C1 segment of cervical spinal cord (tissue), 14 donors: ENCODE measurements around the gene PON2.
"Not testable (repeated sequence)": the region's sequence is repeated elsewhere in the genome, so short reads cannot be mapped to it uniquely, and the experiment has no call there.

Experiments used
- DNase-seq, 14 donors: peaks; one replicate each; lab custom pipeline; 2025; lab: John Stamatoyannopoulos, UW

PON2 gene

DNA sequence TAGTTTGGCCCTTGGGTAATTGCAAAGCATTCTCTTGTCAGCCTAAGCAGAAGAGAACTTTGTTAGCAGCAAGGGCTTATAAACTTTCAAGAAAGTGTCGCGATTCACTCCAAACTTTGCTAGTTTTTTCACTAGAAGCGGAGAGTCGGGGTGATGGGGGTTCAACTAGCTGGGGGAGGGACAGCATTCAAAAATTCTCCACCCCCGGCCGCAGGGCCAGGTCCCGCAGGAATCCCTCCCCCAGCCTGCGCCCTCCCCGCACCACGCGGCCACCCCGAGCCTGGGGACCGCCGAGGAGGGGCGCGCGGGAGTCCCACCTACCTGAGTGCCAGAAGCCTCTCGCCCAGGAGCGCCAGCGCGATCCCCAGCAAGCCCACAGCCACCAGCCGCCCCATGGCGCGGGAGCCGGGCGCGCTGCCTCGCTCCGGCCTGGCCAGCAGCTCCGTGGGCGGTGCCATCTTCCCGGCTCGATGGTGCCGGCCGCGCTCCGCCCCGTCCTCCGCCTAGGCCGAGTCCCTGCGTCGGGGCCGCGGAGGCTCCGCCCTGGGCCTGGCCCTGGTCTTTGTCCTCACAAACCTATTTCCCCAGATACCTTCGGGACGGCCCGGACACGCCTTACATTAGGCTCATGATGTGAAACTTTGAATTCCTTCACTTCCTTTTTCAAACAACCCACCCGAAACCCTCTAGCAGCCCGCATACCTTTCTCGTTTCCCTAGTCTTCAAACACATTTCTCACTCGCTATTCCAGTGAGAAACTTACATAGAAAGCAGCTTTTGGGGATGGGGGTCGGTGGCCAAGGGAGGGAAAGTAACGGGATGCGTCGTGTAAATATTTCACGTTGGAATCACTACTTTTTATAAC, at the start of gene PON2:
PON2 (minus strand) TSS at position 472 of the 865 bp plus-strand sequence; CDS start at position 395, 77 bp downstream.
- peak in 13 of 14 donors; percentile 19 to 84 (median 53) for DNase-seq

DNA sequence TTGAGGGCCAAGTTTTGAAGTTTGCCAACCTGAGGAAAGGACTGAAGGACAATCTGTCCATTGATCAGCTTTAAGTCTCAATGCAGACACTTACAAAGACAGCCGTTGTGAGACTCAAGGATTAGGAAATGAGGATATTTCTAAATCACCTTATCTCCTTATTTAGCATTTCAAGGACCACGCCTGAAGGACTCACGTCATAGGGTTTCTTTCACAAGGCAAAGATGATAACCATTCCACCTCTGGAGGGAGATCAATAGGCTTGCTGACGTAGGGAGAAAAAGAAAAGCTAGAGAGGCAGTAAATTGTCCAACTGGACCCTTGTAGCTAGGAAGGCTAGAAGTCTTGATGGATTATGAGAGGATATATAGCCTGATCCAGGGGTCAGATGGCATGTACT, 47.6 kb upstream of the PON2 start:
- DNase-seq = no peak

DNA sequence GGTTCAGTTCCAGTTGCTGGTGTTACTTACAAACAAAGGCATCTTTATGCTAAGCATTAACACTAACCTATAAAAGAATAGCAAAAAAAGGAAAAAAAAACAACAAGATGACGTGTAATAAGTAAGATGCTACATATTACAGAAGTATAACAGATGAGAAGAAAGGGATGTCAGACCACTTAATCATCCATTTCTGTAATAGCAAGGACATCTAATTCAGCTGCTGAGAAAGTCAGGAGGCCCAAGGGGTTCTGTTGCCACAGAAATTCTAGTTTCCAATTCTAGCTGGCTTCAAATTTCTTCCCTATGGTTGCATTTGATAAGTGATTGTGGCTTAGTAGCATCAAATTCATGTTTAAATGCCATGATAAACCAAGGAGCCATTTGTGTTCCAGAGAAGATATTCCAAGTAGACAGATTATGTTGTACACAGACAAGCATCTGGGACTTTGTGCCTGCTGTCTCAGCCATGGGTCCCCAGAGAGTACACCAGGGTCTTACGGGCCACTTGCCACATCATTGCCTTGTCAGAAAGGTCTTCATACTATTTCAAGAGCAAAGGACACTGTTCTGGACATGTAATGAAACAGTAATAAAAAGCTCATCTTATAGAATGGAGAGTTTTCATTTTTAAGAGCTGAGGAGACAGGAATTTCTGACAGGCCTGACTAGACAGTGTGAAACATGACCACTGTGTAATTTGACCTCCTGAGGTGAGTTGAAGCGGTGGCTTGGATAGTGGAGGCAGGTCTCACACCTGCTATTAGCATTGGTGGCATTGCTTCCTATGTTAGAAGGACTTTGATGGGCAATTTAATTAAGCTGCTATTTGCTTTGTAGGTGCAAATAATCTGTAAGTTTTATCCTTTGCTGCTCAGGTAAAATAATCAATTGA, 46.7 kb upstream of the PON2 start:
- DNase-seq = no peak

- DNase-seq = no peak
Observed at GRCh38 chr7:95479992-95480624, 45.3 kb upstream of the PON2 start.

DNA sequence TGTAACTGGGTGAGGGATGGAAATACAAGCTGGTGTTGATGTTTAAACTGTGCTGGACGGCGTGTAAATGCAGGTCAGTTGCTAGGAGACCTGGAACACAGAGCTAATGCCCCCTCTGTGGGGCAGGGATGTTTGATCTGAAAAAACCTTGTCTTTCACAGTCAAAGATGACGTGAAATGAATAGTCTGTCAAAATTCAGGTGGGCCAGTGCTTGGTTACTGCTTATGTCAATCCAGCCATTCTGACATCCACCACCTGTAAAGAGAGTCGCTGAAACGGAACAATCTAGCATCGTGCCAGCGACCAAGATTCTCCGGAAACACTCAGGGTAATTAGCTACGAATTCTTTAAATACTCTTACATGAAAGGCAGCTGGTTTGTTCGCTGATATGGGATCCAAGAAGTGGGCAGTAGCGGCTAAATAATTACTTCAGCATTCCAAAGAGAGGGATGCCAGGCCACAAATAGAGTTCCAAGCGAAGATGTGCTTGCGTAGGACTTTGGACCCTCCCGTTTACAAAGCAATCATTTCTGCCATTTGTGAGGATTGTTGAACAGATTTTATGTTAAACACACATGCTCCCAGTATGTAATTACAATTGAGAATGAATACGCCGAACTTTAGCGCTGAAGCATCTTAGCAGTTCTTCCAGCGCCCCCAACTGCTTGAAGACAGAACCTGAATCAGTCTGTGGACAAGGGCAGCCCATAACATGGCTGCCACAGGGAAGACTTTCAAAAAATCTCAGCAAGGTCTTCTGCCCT, 43.6 kb upstream of the PON2 start:
- peak in 5 of 14 donors; percentile 9 to 48 (median 16) for DNase-seq

DNA sequence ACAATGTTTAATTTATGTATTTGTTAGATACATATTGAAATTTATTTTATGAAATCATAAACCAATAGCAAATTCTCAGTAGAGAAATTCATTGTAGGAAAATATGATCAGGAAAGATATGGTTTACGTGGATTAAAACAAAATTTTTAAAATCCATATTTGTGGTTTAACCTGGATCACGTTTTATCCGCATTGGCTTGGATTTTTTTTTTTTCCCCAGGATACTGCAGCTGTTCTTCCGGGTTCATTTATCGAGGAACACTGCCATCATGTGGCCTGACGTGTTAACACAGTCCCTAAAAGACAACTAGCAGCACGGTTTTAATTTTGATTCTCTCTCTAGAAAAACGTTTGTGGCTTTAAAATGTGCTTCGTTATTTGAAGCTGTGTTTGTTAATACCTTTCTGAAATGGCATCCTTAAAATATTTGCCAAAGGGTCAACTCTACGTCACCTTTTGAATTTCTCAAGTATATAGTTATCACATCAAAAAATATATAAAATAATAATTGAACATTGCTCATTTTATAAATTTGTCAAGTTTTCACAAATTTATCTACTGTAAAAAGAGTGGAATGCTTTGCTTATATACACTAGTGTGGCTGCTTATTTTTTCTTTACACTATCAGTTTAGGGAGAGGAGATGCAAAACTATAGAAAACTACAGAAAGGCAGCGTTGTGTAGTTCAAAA, 42.2 kb upstream of the PON2 start:
- peak in 5 of 14 donors; percentile 6 to 23 (median 9) for DNase-seq

- no peak for DNase-seq
Observed at GRCh38 chr7:95476072-95476847, 41.4 kb upstream of the PON2 start.

DNA sequence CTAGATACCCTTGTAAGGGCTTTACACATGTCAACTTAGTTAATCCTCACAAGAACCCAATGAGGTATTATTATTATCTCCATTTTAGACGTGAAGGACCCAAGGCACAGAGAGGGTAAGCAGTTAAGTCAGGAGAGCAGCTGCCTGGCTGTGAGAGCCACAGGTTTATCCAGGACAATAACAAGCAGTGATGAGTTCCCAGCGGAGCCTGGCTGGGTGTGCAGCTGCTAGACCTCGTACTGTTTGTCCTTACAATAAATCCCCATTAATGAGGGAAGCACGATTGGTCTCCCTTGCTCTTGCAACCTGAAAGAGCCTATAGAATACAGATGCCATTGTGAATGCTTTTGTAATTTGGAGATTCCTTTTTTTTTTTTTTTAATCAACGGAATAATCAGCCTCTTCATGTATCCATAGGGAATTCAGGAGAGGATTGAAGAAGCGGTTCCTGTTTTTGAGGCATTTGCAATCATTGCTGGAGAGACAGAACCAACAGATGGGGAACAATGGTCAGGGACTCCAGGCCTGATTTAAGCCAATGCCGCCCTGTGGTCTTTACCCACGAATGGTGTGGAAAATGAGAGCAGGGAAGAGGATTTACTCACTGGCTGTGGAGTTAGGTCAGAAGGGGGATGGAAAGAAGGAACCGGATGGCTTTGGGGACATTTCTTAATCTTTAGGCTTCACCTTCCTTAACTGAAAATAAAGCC, 38.6 kb upstream of the PON2 start:
- DNase-seq = no peak

DNA sequence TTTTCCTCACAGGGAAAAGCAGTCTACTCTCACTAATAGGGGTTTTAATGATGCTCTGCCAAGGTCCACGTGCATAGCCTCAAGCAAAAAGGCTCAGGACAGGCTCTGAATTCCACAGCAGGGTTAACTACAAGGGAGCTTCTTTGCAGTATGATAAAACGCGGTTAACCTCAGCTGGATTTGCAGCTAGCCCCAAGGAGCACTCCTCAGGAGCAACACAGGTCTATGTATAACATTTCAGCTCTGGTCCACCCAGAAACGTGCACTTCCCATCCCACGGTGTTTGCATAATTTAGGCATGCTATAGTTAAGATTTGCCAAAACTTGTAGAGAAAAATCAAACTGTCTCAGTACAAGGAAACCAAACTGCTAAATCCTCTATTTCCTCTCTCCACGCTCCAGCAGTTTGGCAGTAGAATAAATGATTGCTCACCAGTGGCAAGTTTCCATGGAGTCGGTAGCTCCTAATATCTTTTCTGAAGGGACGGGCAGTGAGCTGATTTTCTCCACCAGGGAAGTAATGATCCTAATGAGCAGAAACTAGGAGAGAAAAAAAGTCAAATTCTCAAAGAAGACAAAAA, 37.8 kb upstream of the PON2 start:
- DNase-seq = no peak

- DNase-seq = no peak
Observed at GRCh38 chr7:95471071-95471470, 36.2 kb upstream of the PON2 start.

- DNase-seq = no peak
Observed at GRCh38 chr7:95470452-95470851, 35.6 kb upstream of the PON2 start.

DNA sequence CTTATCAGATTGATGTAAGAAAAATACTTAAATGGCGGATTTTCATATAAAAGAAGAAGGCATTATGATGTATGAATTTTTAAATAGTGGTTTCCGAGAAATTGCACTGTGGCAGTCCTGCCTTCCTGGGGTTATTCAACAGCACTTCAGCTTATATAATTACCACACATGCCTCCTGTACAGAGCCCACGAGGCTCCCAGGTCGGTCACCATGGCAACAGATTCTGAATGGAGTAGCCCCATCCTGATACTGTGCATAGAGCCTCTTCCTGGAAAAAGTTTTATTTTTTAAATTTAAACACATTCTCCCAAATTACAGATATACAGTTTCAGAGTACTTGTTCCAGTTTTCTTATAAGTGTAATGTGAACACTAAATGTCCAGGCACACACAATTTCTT, 35.0 kb upstream of the PON2 start:
- no peak for DNase-seq

DNA sequence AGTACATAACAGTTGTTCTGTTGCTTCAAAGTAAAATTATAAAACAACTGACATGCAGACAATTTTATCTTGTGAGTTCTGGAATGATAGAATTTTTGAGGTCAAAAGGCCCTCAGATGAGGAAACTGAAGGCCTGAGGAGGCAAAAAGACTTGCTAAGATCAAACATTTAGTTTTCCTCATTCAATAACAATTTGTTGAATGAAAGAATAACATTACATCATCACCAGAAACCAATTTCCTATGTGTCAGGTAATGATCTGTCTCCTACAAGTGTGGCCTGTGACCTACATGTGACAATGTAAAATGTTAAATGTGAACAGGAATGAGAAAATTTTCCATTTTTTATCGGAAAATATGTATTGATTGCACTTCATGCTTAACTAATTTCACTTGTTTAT, 34.4 kb upstream of the PON2 start:
- DNase-seq = no peak

GRCh38 chr7:95467912-95468607, 33.2 kb upstream of the PON2 start:
- no peak for DNase-seq

- DNase-seq = not testable (repeated sequence)
Observed at GRCh38 chr7:95460653-95461052, 25.8 kb upstream of the PON2 start.

DNA sequence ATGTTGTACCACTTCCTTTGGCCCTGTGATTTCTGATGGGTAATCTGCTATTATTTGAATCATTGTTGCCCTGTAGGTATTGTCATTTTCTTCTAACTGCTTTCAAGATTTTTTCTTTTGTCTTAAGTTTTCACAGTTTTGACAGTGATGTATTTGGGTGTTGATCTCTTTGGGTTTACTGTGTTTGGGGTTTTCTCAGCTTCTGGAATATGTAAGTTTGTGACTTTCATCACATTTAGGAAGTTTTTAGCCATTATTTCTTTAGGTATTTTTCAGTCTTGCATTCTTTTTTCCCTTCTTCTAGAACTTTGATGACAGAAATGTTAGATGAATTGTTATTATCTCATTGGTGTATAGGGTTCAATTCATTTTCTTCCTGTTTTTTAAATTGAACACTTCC, 23.1 kb upstream of the PON2 start:
- no peak for DNase-seq

DNA sequence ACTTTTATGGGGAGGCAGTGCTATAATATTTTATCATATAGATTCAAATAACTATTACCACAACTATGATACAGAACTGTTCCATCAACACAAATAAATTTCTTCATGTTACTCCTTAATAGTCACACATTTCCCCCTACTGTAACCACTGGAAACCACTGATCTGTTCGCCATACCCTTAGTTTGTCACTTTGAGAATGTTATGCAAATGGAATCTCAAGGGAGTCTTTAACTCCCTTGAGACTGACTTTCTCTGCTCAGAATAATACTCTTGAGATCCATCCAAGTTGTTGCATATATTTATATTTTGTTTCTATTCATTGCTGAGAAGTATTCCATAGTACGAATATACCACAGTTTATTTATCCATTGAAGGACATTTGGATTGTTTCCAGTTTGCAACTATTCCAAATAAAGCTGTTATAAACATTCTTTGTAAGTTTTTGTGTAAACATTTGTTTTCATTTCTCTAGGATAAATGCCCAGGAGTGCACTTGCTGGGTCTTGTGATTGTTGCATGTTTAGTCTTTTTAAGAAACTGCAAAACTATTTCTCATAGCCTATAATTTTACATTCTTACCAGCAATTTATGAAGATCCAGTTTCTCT, 19.7 kb upstream of the PON2 start:
- no peak for DNase-seq

- DNase-seq = no peak
Observed at GRCh38 chr7:95446618-95447017, 11.8 kb upstream of the PON2 start.
